ENCODE data around the gene KTI12.
"Not testable (repeated sequence)": the region's sequence is repeated elsewhere in the genome, so short reads cannot be mapped to it uniquely, and the experiment has no call there.

The KTI12 gene

DNA sequence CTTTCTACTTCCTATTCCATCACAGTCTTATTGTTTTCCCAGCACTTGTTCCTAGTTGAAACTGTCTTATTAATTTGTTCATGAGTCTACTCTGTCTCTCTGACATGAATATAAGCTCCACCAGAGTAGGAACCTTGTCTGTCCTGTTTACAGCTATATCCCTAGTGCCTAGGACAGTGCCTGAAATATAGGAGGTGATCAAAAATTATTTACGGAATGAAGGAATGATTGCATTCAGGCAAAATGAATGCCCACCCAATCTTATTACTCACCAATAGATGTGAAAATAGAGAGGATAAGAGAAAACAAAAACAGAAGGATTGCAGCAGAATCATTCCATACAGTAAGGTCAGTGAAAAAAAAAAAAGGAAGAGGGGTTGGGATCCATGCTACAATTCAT, 20.3 kb upstream of the KTI12 start:
- peak overlapping the region; percentile 97 for H3K4me3 ChIP-seq (ENCODE audit: low read length)
- H3K4me2 ChIP-seq (ENCODE audit: low read depth, low read length), result peak overlapping the region; percentile 94
- DNase-seq, result no peak
- peaks cover 24% of the 10 kb centered on the region for H3K4me1 ChIP-seq (ENCODE audit: low read length)
- no peaks in the 10 kb centered on the region for H3K36me3 ChIP-seq (replicated peaks; ENCODE audit: insufficient read depth, low read length)
- H3K9me2 ChIP-seq (replicated peaks; ENCODE audit: insufficient read depth, low read length), result no peaks in the 10 kb centered on the region
- H3K27ac ChIP-seq (ENCODE audit: low read length), result no peak overlapping the region
- no peaks in the 10 kb centered on the region for H3K9me3 ChIP-seq (replicated peaks; ENCODE audit: insufficient read depth, low read length)
- TF ChIP-seq, protein P1, sequence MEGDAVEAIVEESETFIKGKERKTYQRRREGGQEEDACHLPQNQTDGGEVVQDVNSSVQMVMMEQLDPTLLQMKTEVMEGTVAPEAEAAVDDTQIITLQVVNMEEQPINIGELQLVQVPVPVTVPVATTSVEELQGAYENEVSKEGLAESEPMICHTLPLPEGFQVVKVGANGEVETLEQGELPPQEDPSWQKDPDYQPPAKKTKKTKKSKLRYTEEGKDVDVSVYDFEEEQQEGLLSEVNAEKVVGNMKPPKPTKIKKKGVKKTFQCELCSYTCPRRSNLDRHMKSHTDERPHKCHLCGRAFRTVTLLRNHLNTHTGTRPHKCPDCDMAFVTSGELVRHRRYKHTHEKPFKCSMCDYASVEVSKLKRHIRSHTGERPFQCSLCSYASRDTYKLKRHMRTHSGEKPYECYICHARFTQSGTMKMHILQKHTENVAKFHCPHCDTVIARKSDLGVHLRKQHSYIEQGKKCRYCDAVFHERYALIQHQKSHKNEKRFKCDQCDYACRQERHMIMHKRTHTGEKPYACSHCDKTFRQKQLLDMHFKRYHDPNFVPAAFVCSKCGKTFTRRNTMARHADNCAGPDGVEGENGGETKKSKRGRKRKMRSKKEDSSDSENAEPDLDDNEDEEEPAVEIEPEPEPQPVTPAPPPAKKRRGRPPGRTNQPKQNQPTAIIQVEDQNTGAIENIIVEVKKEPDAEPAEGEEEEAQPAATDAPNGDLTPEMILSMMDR (IDR thresholded peaks at IDR 0.05; ENCODE audit: low read length), result no peak
- TF ChIP-seq EZH2phosphoT487 (IDR thresholded peaks at IDR 0.05; ENCODE audit: low read length) (no peak), EZH2 (optimal IDR thresholded peaks at IDR 0.05; ENCODE audit: low read depth, low read length) (no peak)
- H3K27me3 ChIP-seq (replicated peaks; ENCODE audit: insufficient read depth, low read length), result no peaks in the 10 kb centered on the region
- H3K79me2 ChIP-seq (ENCODE audit: low read length), result peaks cover 57% of the 10 kb centered on the region
- no peaks in the 10 kb centered on the region for H4K20me1 ChIP-seq (ENCODE audit: insufficient read depth, low read length)
- H3F3A ChIP-seq (ENCODE audit: insufficient read depth, low read length), result peaks cover 13% of the 10 kb centered on the region
- no peak overlapping the region for H2AFZ ChIP-seq (ENCODE audit: low read length)
- no peak overlapping the region for H3K9ac ChIP-seq (ENCODE audit: low read length)

DNA sequence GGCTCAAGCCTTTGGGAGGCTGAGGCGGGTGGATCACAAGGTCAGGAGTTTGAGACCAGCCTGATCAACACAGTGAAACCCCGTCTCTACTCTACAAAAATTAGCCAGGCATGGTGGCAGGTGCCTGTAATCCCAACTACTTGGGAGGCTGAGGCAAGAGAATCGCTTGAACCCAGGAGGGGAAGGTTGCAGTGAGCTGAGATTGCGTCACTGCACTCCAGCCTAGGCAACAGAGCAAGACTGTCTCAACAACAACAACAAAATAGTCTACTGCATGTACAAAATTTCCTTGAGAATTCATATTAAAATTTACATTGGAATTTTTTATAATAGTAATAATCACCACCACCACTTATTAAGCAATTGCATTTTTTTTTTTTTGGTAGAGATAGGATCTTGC, 15.7 kb upstream of the KTI12 start:
- H3F3A ChIP-seq (ENCODE audit: insufficient read depth, low read length); H3K9me2 ChIP-seq (replicated peaks; ENCODE audit: insufficient read depth, low read length); H3K36me3 ChIP-seq (replicated peaks; ENCODE audit: insufficient read depth, low read length); H3K4me1 ChIP-seq (ENCODE audit: low read length); H3K9me3 ChIP-seq (replicated peaks; ENCODE audit: insufficient read depth, low read length); H2AFZ ChIP-seq (ENCODE audit: low read length); H4K20me1 ChIP-seq (ENCODE audit: insufficient read depth, low read length); H3K9ac ChIP-seq (ENCODE audit: low read length); DNase-seq; H3K27ac ChIP-seq (ENCODE audit: low read length); H3K27me3 ChIP-seq (replicated peaks; ENCODE audit: insufficient read depth, low read length); H3K4me3 ChIP-seq (ENCODE audit: low read length); H3K4me2 ChIP-seq (ENCODE audit: low read depth, low read length): not testable (repeated sequence)
- H3K79me2 ChIP-seq (ENCODE audit: low read length), result peaks cover 19% of the 10 kb centered on the region

DNA sequence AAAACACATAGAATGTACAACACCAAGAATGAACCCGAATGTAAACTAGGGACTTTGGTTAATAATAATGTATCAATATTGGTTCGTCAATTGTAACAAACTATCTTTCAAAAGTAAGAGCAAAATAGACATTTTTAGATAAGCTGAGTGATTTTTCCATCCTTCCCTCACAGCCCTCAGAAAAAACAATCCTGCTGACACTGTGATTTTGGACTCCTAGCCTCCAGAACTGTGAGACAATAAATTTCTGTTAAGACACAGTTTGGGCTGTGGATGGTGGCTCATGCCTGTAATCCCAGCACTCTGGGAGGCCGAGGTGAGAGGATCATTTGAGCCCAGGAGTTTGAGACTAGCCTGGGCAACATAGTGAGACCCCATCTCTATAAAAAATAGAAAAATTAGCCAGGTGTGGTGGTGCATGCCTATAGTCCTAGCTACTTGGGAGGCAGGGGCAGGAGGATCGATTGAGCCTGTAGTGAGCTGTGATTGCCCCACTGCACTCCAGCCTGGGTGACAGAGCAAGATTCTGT, 12.1 kb upstream of the KTI12 start:
- not testable (repeated sequence) for H3K4me3 ChIP-seq (ENCODE audit: low read length); H3K4me1 ChIP-seq (ENCODE audit: low read length); H3K9me2 ChIP-seq (replicated peaks; ENCODE audit: insufficient read depth, low read length); H4K20me1 ChIP-seq (ENCODE audit: insufficient read depth, low read length); H3K27ac ChIP-seq (ENCODE audit: low read length); H3K9me3 ChIP-seq (replicated peaks; ENCODE audit: insufficient read depth, low read length); H3K4me2 ChIP-seq (ENCODE audit: low read depth, low read length); H3K36me3 ChIP-seq (replicated peaks; ENCODE audit: insufficient read depth, low read length); DNase-seq; H3F3A ChIP-seq (ENCODE audit: insufficient read depth, low read length); H2AFZ ChIP-seq (ENCODE audit: low read length); H3K9ac ChIP-seq (ENCODE audit: low read length); H3K27me3 ChIP-seq (replicated peaks; ENCODE audit: insufficient read depth, low read length); H3K79me2 ChIP-seq (ENCODE audit: low read length)

DNA sequence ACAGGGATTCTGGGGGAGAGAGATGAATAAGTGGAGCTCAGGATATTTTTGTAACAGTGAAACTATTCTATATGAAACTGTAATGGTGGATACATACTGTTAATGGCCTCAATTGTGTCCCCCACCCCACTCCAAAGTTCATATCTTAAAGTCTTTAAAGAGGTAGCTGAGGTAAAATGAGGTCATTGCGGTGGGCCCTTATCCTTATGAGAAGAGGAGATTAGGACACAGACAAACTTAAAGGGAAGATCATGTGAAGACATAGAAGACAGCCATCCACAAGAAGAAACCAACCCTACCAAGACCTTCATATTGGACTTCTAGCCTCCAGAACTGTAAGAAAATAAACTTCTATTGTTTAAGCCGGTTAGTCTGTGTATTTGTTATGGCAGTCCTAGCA, 11.6 kb upstream of the KTI12 start:
- H3K4me2 ChIP-seq (ENCODE audit: low read depth, low read length), result no peak overlapping the region
- no peak for DNase-seq

More for the DNA sequence above, 11.6 kb upstream of the KTI12 start:
- Histone ChIP-seq H3K27me3 (replicated peaks; ENCODE audit: insufficient read depth, low read length) (no peaks in the 10 kb centered on the region), H3K79me2 (ENCODE audit: low read length) (peaks cover 7% of the 10 kb centered on the region; the same call in 1 of the 2 replicates), H3F3A (ENCODE audit: insufficient read depth, low read length) (no peaks in the 10 kb centered on the region), H3K4me3 (ENCODE audit: low read length) (no peak overlapping the region), H4K20me1 (ENCODE audit: insufficient read depth, low read length) (no peaks in the 10 kb centered on the region), H3K9me3 (replicated peaks; ENCODE audit: insufficient read depth, low read length) (no peaks in the 10 kb centered on the region), H3K9me2 (replicated peaks; ENCODE audit: insufficient read depth, low read length) (no peaks in the 10 kb centered on the region), H3K36me3 (replicated peaks; ENCODE audit: insufficient read depth, low read length) (no peaks in the 10 kb centered on the region), H2AFZ (ENCODE audit: low read length) (no peak overlapping the region), H3K4me1 (ENCODE audit: low read length) (no peaks in the 10 kb centered on the region), H3K9ac (ENCODE audit: low read length) (no peak overlapping the region), H3K27ac (ENCODE audit: low read length) (no peak overlapping the region)
- TF ChIP-seq, protein P1 (IDR thresholded peaks at IDR 0.05; ENCODE audit: low read length), result no peak
- TF ChIP-seq EZH2phosphoT487 (IDR thresholded peaks at IDR 0.05; ENCODE audit: low read length) (no peak), EZH2 (optimal IDR thresholded peaks at IDR 0.05; ENCODE audit: low read depth, low read length) (no peak)

Measured in MM.1S (cell line).